NCI-H1436 treated with DMSO at 0.1 percent for 48 hours (cell line): ENCODE data around the gene FLT4.
"Not testable (repeated sequence)": the region's sequence is repeated elsewhere in the genome, so short reads cannot be mapped to it uniquely, and the experiment has no call there.

Source experiments
- DNase-seq: peaks from one replicate; lab custom pipeline; 2025; lab: John Stamatoyannopoulos, UW

The FLT4 gene

DNA sequence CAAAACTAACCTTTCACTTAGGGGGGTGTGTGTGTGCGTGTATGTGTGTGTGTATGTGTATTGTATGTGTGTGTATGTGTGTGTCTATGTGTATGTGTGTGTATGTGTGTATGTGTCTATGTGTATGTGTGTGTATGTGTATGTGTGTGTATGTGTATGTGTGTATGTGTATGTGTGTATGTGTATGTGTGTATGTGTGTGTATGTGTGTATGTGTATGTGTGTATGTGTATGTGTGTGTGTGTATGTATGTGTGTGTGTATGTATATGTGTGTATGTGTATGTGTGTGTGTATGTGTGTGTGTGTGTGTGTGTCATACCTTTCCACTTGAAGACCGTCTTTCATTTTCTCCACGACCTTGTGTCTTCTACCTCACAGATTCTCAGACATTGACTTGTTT lies 20.8 kb upstream of the FLT4 start:
- DNase-seq, result no peak

DNA sequence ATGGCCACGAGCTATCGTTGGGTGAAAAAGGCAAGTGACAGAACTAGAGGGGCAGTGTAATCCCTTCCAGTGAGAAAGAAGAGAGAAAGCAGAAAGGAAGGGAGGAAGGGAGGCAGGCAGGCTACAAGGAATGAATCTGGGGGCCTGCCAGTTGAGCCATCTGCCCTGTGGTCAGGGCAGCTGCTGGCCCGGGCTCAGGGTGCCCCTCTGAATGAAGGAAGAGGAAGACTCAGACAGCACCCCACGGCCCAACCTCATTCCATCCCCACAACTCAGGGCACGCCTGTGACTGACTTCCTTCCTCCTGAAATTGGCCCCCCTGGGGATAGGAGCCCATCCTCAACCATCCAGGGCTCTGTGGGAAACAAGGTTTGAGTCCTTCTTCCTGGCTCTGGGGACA lies 20.3 kb upstream of the FLT4 start:
- no peak for DNase-seq

DNA sequence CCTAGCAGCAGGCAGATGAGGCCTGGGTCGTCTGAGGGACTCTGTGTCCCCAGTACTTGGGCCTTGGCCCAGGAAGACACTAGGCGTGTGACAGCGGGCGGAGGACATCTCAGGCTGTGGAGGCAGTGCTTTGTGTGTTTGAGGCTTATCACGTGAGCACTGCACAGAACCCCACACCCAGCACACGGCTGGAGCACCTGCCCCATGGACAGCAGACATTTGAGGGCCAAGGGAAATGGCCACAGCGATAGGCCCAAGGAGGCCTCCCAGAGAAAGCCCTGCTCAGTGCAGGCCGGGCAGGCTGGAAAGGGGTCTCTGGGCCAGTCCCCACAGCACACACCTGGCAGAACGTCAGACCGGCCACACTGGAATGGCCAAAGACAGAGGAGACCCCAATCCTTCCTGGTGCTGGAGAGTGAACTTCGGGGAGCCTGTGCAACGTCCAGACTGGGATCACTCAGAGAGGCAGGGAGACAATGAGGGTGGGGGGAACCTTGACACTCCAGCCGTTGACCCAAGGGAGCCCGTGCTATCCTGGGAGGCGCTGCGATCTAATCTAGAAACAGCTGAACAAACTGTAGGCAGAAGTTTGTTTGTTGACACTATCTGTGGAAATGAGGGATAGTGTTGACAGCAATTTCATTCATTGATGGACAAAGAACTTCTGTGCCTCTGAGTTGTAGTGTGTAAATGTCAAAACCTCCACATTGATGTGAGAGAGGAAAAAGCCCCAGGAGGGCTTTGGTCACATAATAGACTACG lies 19.6 kb upstream of the FLT4 start:
- no peak for DNase-seq

DNA sequence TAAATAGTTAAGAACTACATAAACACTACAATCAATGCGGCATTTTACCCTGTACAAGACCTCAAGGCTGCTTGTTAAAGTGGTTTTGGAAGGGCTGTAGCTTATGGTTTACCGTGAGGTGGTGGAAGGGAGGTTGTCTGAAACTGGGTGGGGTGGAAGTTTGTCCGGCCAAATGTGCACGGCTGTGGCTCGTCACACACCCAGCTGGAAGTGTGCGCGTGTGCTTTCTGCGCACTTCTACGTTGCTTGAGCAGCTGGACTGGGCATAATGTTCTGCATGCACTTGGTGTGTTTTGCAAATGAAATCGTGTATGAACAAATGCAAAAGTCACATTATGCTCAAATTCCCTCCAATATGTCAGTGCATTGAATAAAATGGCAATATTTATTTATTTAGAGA lies 17.4 kb upstream of the FLT4 start:
- no peak for DNase-seq

DNA sequence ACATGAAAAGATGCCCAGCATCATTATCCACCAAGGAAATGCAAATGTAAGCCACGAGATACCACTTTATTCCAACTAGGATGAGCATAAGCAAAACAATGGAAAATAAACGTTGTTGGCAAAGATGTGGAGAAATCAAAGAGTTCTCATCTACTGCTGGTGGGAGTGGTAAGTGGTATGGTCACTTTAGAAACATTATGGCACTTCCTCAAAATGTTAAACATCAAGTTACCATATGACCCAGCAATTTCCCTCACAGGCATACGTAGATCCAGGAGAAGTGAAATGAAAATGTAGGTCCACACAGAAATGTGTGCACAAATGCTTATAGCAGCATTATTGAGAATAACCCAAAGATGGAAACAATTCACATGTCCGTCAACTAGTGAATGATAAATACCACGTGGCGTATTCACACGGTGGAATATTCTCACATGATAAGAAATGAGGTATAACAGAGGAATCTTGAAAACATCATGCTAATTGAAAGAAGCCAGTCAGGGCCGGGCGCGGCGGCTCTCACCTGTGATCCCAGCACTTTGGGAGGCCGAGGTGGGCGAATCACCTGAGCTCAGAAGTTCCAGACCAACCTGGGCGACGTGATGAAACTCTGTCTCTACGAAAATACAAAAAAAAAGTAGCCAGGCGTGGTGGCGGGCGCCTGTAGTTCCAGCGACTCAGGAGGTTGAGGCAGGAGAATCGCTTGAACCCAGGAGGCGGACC lies 16.4 kb upstream of the FLT4 start:
- DNase-seq, result no peak

DNA sequence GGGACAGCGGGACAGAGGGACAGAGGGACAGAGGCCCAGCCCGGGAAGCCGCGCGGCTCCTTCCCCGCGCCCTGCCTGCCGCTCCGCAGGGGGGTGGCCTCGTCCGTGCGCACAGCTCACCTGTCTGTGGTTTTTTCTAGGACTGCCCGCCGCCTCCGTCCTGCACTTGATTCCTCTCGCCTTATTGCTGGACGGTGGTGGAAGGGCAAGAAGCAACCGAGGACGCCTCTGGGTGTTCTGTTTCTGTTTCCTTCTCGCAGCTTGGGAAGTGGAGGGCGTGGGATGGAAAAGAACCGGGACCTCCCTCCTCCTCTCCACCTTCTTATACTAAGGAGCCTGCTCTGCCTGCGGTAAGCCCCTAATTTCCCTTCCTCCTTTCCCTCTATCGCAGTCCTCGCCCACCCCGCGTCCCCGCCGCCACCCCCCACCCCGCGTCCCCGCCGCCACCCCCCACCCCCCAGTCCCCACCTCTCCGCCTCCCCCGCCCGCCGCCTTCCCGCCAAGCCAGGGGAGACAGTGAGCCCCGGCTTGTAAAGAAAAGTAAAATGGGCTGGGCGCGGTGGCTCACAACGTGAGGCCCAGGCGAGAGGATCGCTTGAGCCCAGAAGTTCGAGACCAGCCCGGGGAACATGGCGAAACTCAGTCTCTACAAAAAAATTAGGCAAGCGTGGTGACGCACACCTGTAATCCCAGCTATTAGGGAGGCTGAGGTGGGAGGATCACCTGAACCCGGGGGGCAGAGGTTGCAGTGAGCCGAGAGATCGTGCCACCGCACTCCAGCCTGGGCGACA lies 9.6 kb upstream of the FLT4 start:
- DNase-seq, result no peak

DNA sequence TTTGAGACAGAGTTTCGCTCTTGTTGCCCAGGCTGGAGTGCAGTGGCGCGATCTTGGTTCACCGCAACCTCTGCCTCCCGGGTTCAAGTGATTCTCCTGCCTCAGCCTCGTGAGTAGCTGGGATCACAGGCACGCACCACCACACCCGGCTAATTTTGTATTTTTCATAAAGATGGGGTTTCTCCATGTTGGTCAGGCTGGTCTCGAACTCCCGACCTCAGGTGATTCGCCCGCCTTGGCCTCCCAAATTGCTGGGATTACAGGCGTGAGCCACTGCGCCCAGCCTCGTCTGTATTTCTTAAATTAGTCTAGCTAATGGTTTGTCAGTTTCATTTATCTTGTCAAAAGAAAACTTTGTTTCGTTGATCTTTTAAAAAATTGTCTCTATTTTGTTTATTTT lies 5.8 kb upstream of the FLT4 start:
- not testable (repeated sequence) for DNase-seq

DNA sequence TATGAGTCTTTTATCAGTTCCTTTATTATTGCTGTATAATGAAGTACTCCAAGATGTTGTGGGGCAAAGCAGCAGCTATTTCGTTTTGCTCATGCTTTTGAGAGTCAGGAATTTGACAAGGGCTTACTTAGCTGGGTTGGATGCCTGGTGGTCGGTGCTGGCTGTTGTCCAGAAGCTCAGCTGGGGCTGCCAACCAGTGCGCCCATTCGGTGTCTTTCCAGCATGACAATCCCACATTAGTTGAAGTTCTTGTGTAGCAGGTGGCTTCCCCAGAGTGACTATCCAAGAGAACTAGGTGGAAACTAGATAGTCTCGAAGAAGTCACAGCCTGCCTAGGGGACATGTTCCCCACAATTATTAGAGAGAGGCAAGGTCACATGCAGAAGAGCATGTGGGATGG lies 3.4 kb upstream of the FLT4 start:
- no peak for DNase-seq

DNA sequence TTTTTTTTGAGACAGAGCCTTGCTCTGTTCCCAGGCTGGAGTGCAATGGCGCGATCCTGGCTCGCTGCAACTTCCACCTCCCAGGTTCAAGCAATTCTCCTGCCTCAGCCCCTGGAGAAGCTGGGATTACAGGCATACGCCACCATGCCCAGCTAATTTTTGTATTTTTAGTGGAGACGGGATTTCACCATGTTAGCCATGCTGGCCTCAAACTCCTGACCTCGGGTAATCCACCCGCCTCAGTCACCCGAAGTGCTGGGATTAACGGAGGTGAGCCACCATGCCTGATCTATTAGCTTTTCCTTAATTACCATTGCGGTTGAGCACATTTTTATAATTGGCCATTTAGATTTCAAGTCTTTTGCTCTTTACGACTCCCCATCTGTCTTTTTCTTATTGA lies 2.9 kb upstream of the FLT4 start:
- DNase-seq, result no peak

DNA sequence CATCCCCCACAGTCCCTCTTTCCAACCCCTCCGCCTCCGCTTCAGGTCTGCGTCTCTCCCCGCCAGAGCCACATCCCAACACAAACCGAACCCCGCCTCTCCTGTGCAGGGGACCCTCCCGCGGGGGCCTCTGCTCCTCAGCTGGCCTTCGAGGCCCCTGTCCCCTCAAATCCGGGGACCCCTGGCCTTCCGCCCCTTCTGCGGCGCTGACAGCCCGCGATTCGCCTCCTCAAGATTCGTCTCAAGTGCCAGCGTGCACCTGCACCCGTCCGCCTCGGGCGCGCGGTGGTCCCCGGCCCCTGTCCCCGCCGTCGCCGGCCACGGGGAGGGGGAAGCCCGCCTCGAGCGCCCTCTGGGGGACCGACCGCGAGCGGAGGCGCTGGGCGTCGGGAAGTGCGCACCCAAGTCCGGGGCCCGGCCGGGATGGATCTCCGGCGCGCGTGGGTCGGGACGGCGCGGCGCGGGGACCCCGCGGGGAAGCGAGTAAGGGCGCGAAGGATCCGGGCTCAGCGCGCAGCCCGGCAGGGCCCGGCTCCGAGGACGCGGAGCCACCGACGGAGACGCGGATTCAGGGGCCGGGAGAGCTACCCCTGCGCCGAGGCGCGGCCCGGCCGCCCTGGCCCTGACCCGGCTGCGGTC lies 623 bp downstream of the FLT4 start:
- DNase-seq, result no peak

DNA sequence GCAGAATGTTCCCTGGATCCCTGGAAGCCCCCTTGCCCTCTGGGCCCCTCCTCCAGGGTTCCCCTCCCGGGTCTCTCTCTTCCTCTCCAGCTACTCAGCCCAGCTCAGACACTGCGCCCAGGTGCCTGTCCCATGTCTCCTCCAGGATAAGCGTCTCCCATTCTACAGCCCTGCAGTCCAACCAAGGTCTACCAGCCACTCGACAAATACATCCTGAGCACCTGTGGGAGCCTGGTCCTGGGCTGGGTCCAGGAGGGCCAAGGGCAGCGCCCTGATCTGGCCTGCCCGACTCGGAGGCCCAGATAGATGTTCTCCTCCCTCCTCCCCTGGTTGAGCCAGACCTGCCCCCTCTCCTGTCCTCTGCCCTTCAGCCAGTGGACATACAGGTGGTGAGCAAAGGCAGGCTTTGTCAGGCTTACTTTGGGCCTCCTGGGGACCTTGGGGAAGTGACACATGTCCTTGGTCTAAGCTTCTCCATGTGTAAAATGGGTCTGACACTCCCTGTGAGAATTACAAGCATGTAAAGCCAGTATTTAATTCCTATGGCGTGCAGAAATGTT lies 1.4 kb downstream of the FLT4 start:
- no peak for DNase-seq

DNA sequence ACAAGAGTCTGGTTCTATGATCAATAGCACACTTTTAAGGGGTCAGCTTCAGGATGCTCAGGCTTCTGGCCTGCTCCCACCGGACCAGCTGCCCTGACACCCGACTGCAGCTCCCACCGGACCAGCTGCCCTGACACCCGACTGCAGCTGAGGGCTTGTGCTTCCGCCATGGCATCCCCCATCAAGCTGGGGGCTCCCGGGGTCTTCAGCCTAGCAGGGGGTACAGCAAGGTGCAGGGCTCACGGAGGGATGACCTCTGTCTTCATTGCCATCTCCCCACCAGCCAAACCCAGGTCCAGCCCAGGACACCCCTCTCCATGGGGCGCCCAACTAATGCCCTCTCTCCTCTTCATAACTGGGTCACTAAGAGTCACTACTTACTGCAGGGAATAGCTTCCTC lies 1.9 kb downstream of the FLT4 start:
- no peak for DNase-seq

DNA sequence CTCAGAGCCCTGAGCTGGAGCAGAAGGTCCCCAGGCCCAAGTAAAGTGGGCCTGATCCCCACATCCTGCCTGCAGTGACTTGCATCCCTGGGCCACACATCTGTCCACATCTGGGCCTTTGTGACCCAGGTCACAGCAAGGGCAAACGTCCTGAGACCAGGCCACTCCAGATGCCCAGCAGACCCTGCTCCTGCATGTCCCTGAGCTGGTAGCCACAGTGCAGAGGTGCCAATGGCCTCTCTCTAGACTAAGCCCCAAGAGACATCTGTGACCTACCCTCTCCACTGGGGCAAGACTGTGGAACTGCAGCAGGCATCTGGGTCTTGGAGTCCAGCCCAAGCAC lies 2.5 kb downstream of the FLT4 start:
- DNase-seq, result no peak

DNA sequence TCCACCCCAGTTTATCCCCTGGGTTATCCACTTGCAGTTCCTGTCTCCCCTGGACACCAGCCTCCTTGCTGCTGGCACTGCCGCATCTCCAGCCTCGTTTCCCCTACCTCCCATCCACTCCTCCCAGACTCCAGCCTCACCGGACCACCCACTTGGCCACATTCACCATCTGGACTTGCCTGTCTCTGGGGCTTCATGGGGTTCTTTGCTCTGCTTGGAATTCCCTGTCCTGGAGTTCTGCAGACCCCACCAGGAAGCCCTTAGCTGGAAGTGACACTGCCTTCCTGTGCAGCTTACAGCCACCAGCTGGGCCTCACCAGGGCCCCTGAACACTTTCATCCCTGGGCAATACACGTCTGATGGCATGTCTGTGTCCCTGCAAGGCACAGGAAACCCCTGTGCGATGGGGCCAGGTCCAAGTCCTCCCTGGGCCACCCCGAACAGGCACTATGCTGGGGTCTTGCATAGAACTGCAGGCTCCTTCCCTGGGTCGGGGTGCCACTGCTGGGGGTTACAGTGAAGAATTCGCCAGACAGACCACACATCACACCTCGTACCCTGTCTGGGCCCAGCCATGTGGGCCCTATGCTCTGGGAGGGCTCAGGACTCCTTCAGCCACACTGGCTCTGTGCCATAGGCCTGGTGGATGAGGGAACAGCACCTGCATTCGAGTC lies 3.0 kb downstream of the FLT4 start:
- no peak for DNase-seq

DNA sequence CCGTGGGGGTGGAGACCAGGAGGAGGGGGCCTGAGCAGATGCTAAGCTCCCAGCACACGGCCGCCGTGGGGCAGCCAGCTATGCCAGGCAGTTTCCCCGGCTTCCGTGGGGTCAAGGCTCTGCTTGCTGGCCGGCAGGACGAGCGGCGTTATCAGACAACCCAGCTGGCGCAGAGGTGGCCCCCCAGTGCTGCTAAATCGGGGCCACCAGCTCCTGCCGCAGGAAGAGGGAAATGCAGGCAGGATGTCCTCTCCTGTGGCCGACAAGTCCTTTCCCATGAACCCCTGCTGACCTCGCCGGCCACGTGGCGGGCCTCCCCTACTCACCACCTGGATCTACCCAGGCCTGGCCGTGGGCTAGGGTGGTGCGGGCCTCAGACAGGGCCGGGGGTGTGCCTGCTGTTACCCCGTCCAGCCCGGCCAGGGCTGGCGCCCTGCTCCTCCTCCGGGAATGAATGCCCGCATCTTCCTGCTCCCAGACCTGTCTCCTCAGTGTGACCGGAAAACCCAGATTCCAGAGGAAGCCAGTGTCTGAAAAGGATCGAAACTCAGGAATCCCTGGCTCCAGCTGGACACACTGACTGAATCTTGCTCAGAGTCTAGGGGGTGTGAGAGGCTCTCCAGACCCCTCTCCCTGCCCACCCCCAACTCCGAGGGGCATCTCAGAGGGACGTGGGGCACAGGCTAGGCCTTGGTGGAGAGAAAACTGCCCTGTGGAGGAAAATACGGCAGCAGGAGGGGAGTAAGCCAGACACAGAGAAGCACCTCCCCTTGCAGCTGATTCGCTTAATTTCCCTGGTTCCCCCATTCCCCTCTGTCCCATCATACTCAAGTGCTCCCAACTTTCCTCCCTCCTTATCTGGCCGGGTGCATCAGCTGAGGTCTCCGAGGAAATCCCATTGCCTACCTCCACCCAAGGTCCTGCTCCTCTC lies 3.9 kb downstream of the FLT4 start:
- no peak for DNase-seq

DNA sequence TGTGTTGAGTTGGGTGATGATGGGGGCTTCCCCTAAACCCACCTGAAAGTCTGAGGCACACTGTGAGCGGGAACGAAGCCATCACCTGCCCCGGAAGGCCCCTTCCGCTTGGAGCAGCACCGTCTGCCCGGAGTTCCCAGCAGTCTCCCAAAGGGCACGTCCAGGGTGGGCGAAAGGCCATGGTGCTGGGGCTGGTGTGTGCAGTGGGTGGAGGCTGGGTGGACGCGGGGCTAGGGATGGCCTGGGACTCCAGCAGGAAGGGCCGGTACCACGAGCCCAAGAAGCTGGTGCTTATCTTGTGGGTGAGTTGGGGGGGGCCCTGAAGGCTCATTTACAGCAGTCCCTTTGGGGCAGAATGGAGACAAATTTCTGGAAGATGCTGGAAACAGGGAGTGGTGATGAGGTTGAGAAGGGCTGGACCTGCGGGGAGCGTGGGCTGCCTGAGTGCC lies 4.6 kb downstream of the FLT4 start:
- DNase-seq, result no peak

DNA sequence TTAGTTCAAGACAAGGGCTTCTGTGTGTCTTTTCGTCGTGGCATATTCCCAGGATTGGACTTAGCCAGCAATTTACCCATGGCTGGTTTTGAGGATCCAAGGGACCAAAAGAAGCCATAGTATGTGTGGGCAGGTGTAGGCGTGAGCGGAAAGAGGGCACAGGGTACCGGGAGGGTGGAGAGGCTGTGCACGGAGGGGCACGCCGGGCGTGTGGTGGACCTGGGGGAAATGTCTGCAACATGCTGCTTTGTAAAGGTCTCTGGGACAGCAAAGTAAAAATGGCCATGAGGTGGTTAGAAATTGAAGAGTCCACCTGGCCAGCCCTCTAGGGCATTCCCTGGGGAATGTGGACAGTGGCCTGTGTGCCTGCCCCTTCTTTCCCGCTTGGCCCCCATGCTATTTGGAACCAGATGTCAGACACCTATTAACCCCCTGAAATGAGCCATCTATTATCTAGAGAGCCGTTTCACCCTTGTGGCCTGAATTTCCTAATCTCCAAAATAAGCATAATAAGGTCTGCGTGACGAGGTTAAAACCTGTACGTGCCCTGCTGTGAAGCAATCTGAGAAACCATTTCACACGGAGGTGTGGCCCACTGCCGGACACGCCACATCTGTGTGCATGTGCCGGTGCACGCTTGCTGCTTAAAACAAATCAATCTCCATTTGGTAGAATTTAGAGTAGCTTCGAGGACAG lies 5.1 kb downstream of the FLT4 start:
- DNase-seq, result no peak

DNA sequence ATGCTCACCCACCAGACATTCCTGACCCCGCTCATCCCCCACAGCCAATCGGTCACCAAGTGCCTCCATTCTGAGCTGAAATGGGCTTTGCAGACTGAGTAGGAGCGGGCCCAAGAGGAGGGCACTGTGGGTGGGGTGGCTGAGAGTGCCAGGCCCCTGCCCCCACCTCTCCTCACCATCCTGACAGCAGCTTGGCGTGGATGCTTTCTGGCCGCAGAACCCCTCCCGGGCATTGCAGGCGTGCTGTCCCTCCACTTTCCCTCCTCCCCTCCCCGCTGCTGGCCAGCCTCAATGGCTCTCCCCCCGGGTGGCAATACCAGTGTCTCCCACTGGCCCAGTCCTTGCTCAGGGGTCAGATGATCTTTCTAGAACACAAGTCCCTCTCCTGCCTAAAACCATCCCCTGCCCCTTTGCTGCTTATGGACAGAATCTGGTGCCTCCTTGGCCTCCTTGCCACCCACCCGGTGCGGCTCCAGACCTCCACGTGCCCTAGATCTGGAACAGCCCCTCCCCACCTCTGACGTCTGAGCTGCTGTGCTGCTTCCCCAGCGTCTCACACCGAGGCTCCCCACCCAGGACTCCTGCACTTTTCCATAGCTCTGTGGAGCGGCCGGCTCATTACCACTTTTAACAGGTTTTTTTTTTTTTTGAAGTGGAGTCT lies 6.1 kb downstream of the FLT4 start:
- DNase-seq, result no peak

DNA sequence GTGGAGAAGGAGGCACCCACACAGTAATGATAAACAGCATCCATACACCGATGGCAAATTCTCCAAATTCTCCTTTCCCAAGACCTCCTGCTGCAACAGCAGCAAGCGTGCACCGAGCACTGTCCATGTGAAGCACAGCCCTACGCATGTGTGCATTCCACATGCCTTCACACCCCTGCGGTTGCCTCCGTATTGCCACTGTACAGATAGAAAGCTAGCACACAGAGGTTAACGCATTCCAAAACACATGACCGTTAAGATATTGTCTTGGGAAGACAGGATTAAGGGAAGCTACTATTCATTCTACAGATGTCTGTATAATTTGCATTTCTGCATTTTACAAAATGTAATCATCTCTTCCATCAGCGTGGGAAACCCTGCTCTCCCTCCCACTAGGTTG lies 6.6 kb downstream of the FLT4 start:
- DNase-seq, result no peak
